Endothelial cell of umbilical vein (primary cell): ENCODE data around the gene ADI1. TPM values are rescaled to one million over a fixed set of nuclear protein-coding genes. Genes with fewer than 3 reads are reported as not detected.

Source experiments
- BruUV-seq: library from RNA; stranded (reverse); fragments of 400-500 nt; replicated peaks from 2 replicates; lab custom pipeline; 2021; lab: Mats Ljungman, UMichigan
- CTCF ChIA-PET: fragments of 300-600, 350-600 bp; sonication (Branson Sonifier 250); formaldehyde crosslinking; loops from one replicate; lab custom pipeline; 2021; ENCODE audit warnings: antibody characterized with exemption, inconsistent platforms; lab: Charles Lee
- POLR2A ChIA-PET: fragments of 300-600, 350-600 bp; sonication (Branson Sonifier 250); formaldehyde crosslinking; loops from one replicate; lab custom pipeline; 2021; ENCODE audit warnings: antibody characterized with exemption, inconsistent platforms; lab: Charles Lee
- DNase-seq: peaks from one replicate; pipeline ENCODE4 v3.0.0-alpha.2; 2011; ENCODE audit warnings: low read depth, low spot score
- FAIRE-seq: peaks from 2 replicates; lab custom pipeline; 2011; peaks lifted over from hg19 to GRCh38; lab: Jason Lieb, UNC
- H2AFZ ChIP-seq: 2 replicates; pipeline ENCODE4 v1.6.0; 2012; ENCODE audit warnings: low read depth, low read length, control low read depth, inconsistent platforms
- H3K27ac ChIP-seq: 2 replicates; pipeline ENCODE4 v1.5.1; 2011; ENCODE audit warnings: low read depth, mild to moderate bottlenecking, control low read depth, low read length, moderate library complexity; ENCODE audit not compliant: insufficient read depth
- H3K27me3 ChIP-seq, 2 experiments: 2 replicates each; pipeline versions ENCODE4 v1.6.0 to v1.6.1; 2011; ENCODE audit warnings: low read length in 2 of 2, mixed read lengths in 1 of 2; ENCODE audit not compliant: control insufficient read depth in 2 of 2, insufficient read depth in 2 of 2
- H3K36me3 ChIP-seq, 2 experiments: 2 replicates in 1 of 2; 3 replicates in 1 of 2; pipeline ENCODE4 v1.5.1; 2011; ENCODE audit warnings: low read length in 2 of 2, mild to moderate bottlenecking in 1 of 2, moderate library complexity in 1 of 2; ENCODE audit not compliant: control insufficient read depth in 2 of 2, insufficient read depth in 2 of 2; ENCODE audit errors: extremely low read depth in 1 of 2
- H3K4me1 ChIP-seq: 3 replicates; pipeline ENCODE4 v1.5.1; 2011; ENCODE audit warnings: mild to moderate bottlenecking, low read length; ENCODE audit not compliant: control insufficient read depth, insufficient read depth; ENCODE audit errors: extremely low read depth
- H3K4me2 ChIP-seq: 2 replicates; pipeline ENCODE4 v1.6.1; 2011; ENCODE audit warnings: low read length, control low read depth, mixed read lengths; ENCODE audit not compliant: insufficient read depth
- H3K4me3 ChIP-seq, 3 experiments: fragments of 200-600 bp in 1 of 3; sonication (generic), shearing (Covaris generic) in 1 of 3; replicated peaks in 1 of 3; 2 replicates each; pipeline ENCODE4 v1.5.1; 2011 to 2016; ENCODE audit warnings: control low read depth in 3 of 3, low read length in 3 of 3, mild to moderate bottlenecking in 2 of 3, inconsistent platforms in 1 of 3, low read depth in 1 of 3, moderate library complexity in 1 of 3; ENCODE audit not compliant: insufficient read depth in 1 of 3
- H3K79me2 ChIP-seq: 2 replicates; pipeline ENCODE4 v1.6.0; 2012; ENCODE audit warnings: low read length, inconsistent platforms; ENCODE audit not compliant: control insufficient read depth, insufficient read depth
- H3K9ac ChIP-seq: replicated peaks from 2 replicates; pipeline ENCODE3; 2011; ENCODE audit warnings: low read length, control low read depth; ENCODE audit not compliant: insufficient read depth; ENCODE audit errors: extremely low read depth
- H3K9me1 ChIP-seq: replicated peaks from 3 replicates; pipeline ENCODE4 v1.6.0; 2011; ENCODE audit warnings: mild to moderate bottlenecking, low read length; ENCODE audit not compliant: control insufficient read depth, insufficient read depth; ENCODE audit errors: extremely low read depth
- H3K9me3 ChIP-seq: replicated peaks from 2 replicates; pipeline ENCODE4 v1.5.1; 2012; ENCODE audit warnings: low read length, inconsistent platforms; ENCODE audit not compliant: control insufficient read depth, insufficient read depth
- H4K20me1 ChIP-seq: replicated peaks from 2 replicates; pipeline ENCODE3; 2011; ENCODE audit warnings: mild to moderate bottlenecking, low read length; ENCODE audit not compliant: control insufficient read depth, insufficient read depth; ENCODE audit errors: extremely low read depth
- EZH2 ChIP-seq: IDR thresholded peaks from 2 replicates; pipeline ENCODE4 v1.6.1; 2012; ENCODE audit warnings: borderline replicate concordance, low read depth, mild to moderate bottlenecking, moderate library complexity, low read length, inconsistent platforms; ENCODE audit not compliant: severe bottlenecking
- FOS ChIP-seq: IDR thresholded peaks from 2 replicates; pipeline ENCODE4 v1.6.1; 2011; ENCODE audit warnings: mild to moderate bottlenecking, low read length, moderate library complexity, borderline replicate concordance; ENCODE audit not compliant: insufficient read depth
- GATA2 ChIP-seq: IDR thresholded peaks from 2 replicates; pipeline ENCODE4 v1.7.0; 2011; ENCODE audit warnings: low read depth, mild to moderate bottlenecking, moderate library complexity, mixed read lengths, low read length; ENCODE audit not compliant: insufficient read length, insufficient read depth
- JUN ChIP-seq: IDR thresholded peaks from 2 replicates; pipeline ENCODE4 v1.6.1; 2011; ENCODE audit warnings: borderline replicate concordance, low read depth; ENCODE audit not compliant: insufficient read length, insufficient read depth
- MYC ChIP-seq: IDR thresholded peaks from one replicate; pipeline ENCODE4 v1.6.1; 2011; ENCODE audit warnings: mild to moderate bottlenecking, low read depth, low read length
- POLR2A ChIP-seq: IDR thresholded peaks from 2 replicates; pipeline ENCODE4 v1.6.1; 2012; ENCODE audit warnings: low read depth, mild to moderate bottlenecking, control low read depth, low read length
- POLR2AphosphoS5 ChIP-seq: IDR thresholded peaks from 2 replicates; pipeline ENCODE4 v1.6.1; 2012; ENCODE audit warnings: low read depth, mild to moderate bottlenecking, control low read depth, low read length, moderate library complexity; ENCODE audit not compliant: insufficient read depth
- dilution Hi-C: fragments of 300-500 bp; cut with MboI; formaldehyde crosslinking; loops from one replicate; pipeline ENCODE4 v1.15.0; 2019; ENCODE audit warnings: low sequenced_read_pairs; ENCODE audit not compliant: extremely low pct_ligation_motif_present
- intact Hi-C: fragments of 100-400 bp; cut with micrococcal nuclease; formaldehyde crosslinking; loops from one replicate; pipeline ENCODE4 v1.10.0; 2022
- polyA plus RNA-seq, 4 experiments: library from polyadenylated mRNA; depleted of rRNA in 3 of 4; stranded (reverse) in 3 of 4; unstranded in 1 of 4; fragments of >200 nt; gene quantifications; 2 replicates each; pipeline versions ENCODE4 v1.2.1 to v1.2.3, GENCODE V29; 2011 to 2012; ENCODE audit warnings: missing spikeins in 1 of 4
- total RNA-seq: library from RNA; stranded (reverse); gene quantifications from 2 replicates; pipeline ENCODE4 v1.2.3, GENCODE V29; 2021
- TF ChIP-seq, protein P1 (sequence below): IDR thresholded peaks from 2 replicates; pipeline ENCODE4 v1.6.1; 2011; ENCODE audit not compliant: insufficient read depth, insufficient read length
- TF ChIP-seq, protein P2 (sequence below), 2 donors: IDR thresholded peaks; 1 replicate in 1 of 2; 2 replicates in 1 of 2; pipeline ENCODE4 v1.5.1; 2011; ENCODE audit warnings: low read length in 2 of 2, mild to moderate bottlenecking in 2 of 2, moderate library complexity in 2 of 2, control low read depth in 1 of 2, inconsistent platforms in 1 of 2, low read depth in 1 of 2; ENCODE audit not compliant: insufficient read depth in 1 of 2; ENCODE audit errors: extremely low read depth in 1 of 2

Gene ADI1
- total and polyA plus RNA-seq, 2 donors (not counting 3 experiments of a cell fraction or from before 2014, with no cell fraction given) = 38.6 to 49.7 TPM

GRCh38 chr2:3481736-3482362 lies 37.5 kb downstream of the ADI1 start:
- no peak for DNase-seq
- no peak overlapping the region for H3K4me3 ChIP-seq
- no TSS peak for BruUV-seq

More at GRCh38 chr2:3481736-3482362, 37.5 kb downstream of the ADI1 start:
- Histone ChIP-seq H3K4me2 (no peak overlapping the region), H3K9me1 (no peaks in the 10 kb centered on the region), H3K9ac (no peak overlapping the region), H3K79me2 (no peaks in the 10 kb centered on the region), H3K27me3 (no peaks in the 10 kb centered on the region), H2AFZ (no peak overlapping the region), H3K27ac (no peak overlapping the region), H3K36me3 (peaks cover 0 to 14% of the 10 kb centered on the region in 2 experiments), H4K20me1 (no peaks in the 10 kb centered on the region), H3K9me3 (no peaks in the 10 kb centered on the region), H3K4me1 (no peaks in the 10 kb centered on the region)
- dilution Hi-C loops (no loop called here), intact Hi-C loops (no loop called here)
- CTCF ChIA-PET = interaction anchor here (0.9 to 1.9 kb wide), 3 partner anchors 12 to 58 kb away, joined by 3 to 4 read pairs (median 4); no protein-coding TSS in a partner anchor
- TF ChIP-seq, protein P1, sequence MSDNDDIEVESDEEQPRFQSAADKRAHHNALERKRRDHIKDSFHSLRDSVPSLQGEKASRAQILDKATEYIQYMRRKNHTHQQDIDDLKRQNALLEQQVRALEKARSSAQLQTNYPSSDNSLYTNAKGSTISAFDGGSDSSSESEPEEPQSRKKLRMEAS = no peak
- TF ChIP-seq POLR2A = no peak
- no peak for TF ChIP-seq GATA2
- TF ChIP-seq FOS = no peak
- TF ChIP-seq, protein P2, sequence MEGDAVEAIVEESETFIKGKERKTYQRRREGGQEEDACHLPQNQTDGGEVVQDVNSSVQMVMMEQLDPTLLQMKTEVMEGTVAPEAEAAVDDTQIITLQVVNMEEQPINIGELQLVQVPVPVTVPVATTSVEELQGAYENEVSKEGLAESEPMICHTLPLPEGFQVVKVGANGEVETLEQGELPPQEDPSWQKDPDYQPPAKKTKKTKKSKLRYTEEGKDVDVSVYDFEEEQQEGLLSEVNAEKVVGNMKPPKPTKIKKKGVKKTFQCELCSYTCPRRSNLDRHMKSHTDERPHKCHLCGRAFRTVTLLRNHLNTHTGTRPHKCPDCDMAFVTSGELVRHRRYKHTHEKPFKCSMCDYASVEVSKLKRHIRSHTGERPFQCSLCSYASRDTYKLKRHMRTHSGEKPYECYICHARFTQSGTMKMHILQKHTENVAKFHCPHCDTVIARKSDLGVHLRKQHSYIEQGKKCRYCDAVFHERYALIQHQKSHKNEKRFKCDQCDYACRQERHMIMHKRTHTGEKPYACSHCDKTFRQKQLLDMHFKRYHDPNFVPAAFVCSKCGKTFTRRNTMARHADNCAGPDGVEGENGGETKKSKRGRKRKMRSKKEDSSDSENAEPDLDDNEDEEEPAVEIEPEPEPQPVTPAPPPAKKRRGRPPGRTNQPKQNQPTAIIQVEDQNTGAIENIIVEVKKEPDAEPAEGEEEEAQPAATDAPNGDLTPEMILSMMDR (IDR thresholded peaks at IDR 0.05; ENCODE audit: extremely low read depth in 1 of 2, insufficient read depth in 1 of 2, low read depth in 1 of 2, low read length in 2 of 2) = no peak
- TF ChIP-seq JUN = no peak
- TF ChIP-seq POLR2AphosphoS5 = no peak
- no peak for TF ChIP-seq MYC
- TF ChIP-seq EZH2 = no peak
- POLR2A ChIA-PET = no interaction called here
- no peak for FAIRE-seq
